HG03442 (cell line): ENCODE data around the gene SLC11A2.

Experiments
- ATAC-seq: cut with Tn5 transposase; IDR thresholded peaks from one replicate; pipeline ENCODE4 v1.9.1; 2021; ENCODE audit warnings: mild to moderate bottlenecking, moderate library complexity; ENCODE audit not compliant: unreplicated experiment

The SLC11A2 gene

GRCh38 chr12:51025836-51026638 is at the start of gene SLC11A2:
TSS of gene SLC11A2 (minus strand) at chr12:51026384. CDS start at chr12:51010728, 15,656 bp downstream.
- peak; percentile 87 for ATAC-seq

- ATAC-seq = no peak
These were observed 49.2 kb upstream of the SLC11A2 start for GRCh38 chr12:51075390-51075789.

- no peak for ATAC-seq
These were observed 45.5 kb upstream of the SLC11A2 start for GRCh38 chr12:51071663-51072062.

GRCh38 chr12:51070004-51070403 is 43.8 kb upstream of the SLC11A2 start:
- ATAC-seq = no peak

GRCh38 chr12:51067771-51068170 is 41.6 kb upstream of the SLC11A2 start:
- ATAC-seq = no peak

GRCh38 chr12:51067229-51067628 is 41.0 kb upstream of the SLC11A2 start:
- ATAC-seq = no peak

GRCh38 chr12:51065530-51065929 is 39.3 kb upstream of the SLC11A2 start:
- no peak for ATAC-seq

- ATAC-seq = no peak
These were observed 36.6 kb upstream of the SLC11A2 start for GRCh38 chr12:51062631-51063397.

- no peak for ATAC-seq
These were observed 32.9 kb upstream of the SLC11A2 start for GRCh38 chr12:51059086-51059485.

GRCh38 chr12:51056242-51056641 is 30.1 kb upstream of the SLC11A2 start:
- ATAC-seq = no peak

- no peak for ATAC-seq
These were observed 28.9 kb upstream of the SLC11A2 start for GRCh38 chr12:51055060-51055459.

- no peak for ATAC-seq
These were observed 25.6 kb upstream of the SLC11A2 start for GRCh38 chr12:51051787-51052186.

GRCh38 chr12:51049525-51049924 is 23.3 kb upstream of the SLC11A2 start:
- ATAC-seq = no peak

- no peak for ATAC-seq
These were observed 22.6 kb upstream of the SLC11A2 start for GRCh38 chr12:51048661-51049251.

- ATAC-seq = peak; percentile 92
These were observed 21.7 kb upstream of the SLC11A2 start, which contains the start of gene LETMD1 for GRCh38 chr12:51047655-51048540. TSS of gene LETMD1 (plus strand) at chr12:51048327. CDS start at chr12:51048357, 30 bp downstream.

GRCh38 chr12:51036279-51036678 is 10.1 kb upstream of the SLC11A2 start:
- ATAC-seq = no peak

- ATAC-seq = no peak
These were observed 7.4 kb upstream of the SLC11A2 start for GRCh38 chr12:51033457-51034089.

GRCh38 chr12:51033048-51033447 is 6.9 kb upstream of the SLC11A2 start:
- no peak for ATAC-seq

- no peak for ATAC-seq
These were observed 2.6 kb upstream of the SLC11A2 start for GRCh38 chr12:51028813-51029150.

GRCh38 chr12:51028126-51028812 is 2.1 kb upstream of the SLC11A2 start:
- no peak for ATAC-seq
